Activated naive CD8-positive, alpha-beta T cell treated with anti-CD3 and anti-CD28 coated beads, Interleukin-2, amount 10 ng/mL, durations not matched to agents 7 days and 5 days (primary cell): ENCODE measurements around the gene CTLA4. TPM values are rescaled to one million over a fixed set of nuclear protein-coding genes. Genes with fewer than 3 reads are reported as not detected.

Source experiments
- ATAC-seq: fragments of 150-1000 bp; cut with Tn5 transposase; one replicate; pipeline ENCODE4 v1.10.0; 2021; ENCODE audit warnings: low read depth, moderate library complexity
- POLR2A ChIA-PET: fragments of 350-600 bp; sonication (Branson Sonifier 250); formaldehyde crosslinking; loops from one replicate; lab custom pipeline; 2021; ENCODE audit warnings: antibody characterized with exemption; lab: Charles Lee
- DNase-seq: peaks from one replicate; pipeline ENCODE4 v3.0.0; 2021
- H3K27ac Mint-ChIP-seq: one replicate; pipeline ENCODE4 v1.8.0; 2022; ENCODE audit warnings: mild to moderate bottlenecking, mixed read lengths
- H3K27me3 Mint-ChIP-seq: one replicate; pipeline ENCODE4 v1.8.0; 2022; ENCODE audit warnings: mild to moderate bottlenecking, moderate library complexity, mixed read lengths
- H3K36me3 Mint-ChIP-seq: one replicate; pipeline ENCODE4 v1.8.0; 2021; ENCODE audit warnings: mild to moderate bottlenecking, mixed read lengths
- H3K4me1 Mint-ChIP-seq: one replicate; pipeline ENCODE4 v1.8.0; 2021; ENCODE audit warnings: mixed read lengths
- H3K4me3 Mint-ChIP-seq: one replicate; pipeline ENCODE4 v1.8.0; 2022; ENCODE audit warnings: mild to moderate bottlenecking, moderate library complexity, mixed read lengths
- H3K9me3 Mint-ChIP-seq: one replicate; pipeline ENCODE4 v1.8.0; 2021; ENCODE audit warnings: mixed read lengths
- total RNA-seq, 2 experiments: library from RNA; stranded (reverse); gene quantifications; one replicate each; pipeline ENCODE4 v1.2.3, GENCODE V29; 2021

The CTLA4 gene
- total RNA-seq, 2 experiments from 2014 or later: 7.3 to 7.6 TPM

DNA sequence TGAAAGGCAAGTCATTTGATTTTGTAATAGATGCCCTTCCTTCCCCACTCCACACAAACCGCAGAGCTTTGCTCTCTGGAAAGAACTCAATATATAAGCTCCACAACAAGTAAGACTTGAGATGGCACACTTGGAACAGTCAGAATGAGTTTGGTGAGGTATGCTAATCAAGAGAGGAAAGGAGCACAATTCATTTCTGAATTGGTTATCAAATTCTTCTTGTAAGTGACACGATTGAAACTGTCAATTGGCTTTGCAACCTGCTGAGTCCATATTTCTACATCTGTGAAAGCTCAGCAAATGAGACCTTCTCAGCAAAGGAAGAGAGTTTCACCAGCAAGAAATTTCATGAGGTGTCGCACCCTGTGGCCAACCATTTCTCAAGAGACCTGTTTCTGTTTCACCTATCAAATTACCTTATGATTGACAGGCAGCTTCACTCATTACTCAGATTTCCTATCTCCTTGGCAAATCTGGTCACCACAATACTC, 19.1 kb downstream of the CTLA4 start:
- H3K4me3 Mint-ChIP-seq: no peak overlapping the region
- no peaks in the 10 kb centered on the region for H3K27me3 Mint-ChIP-seq
- peaks cover 19% of the 10 kb centered on the region for H3K4me1 Mint-ChIP-seq
- POLR2A ChIA-PET: interaction anchor here (1.3 to 1.7 kb wide), 2 partner anchors 14 to 26 kb away, joined by 3 read pairs; no protein-coding TSS in a partner anchor
- ATAC-seq (peak; percentile 35), DNase-seq (no peak)
- peaks cover 4% of the 10 kb centered on the region for H3K36me3 Mint-ChIP-seq
- H3K9me3 Mint-ChIP-seq: peaks cover 7% of the 10 kb centered on the region
- H3K27ac Mint-ChIP-seq: no peak overlapping the region

DNA sequence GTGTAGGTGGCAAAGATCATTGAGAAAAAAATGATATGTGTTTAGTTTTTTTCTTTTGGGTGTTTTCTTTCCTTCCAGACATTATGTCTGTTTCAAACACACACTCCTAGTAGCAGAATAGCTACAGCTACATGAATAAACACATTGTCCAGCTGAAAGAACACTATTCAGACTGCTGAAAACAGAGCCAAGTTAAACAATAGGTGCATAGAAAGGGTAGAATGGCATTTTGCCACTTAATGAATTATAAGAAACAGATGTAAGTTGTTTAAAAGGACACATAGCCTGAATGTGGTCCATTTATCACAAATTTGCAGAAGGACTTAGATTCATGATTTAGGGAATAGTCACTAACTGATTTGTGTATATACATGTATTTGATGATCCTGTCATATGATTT, 20.1 kb downstream of the CTLA4 start:
- Mint-ChIP-seq H3K9me3 (peaks cover 9% of the 10 kb centered on the region), H3K27ac (no peak overlapping the region), H3K4me3 (no peak overlapping the region), H3K27me3 (no peaks in the 10 kb centered on the region), H3K4me1 (peaks cover 25% of the 10 kb centered on the region), H3K36me3 (peaks cover 7% of the 10 kb centered on the region)
- DNase-seq (no peak), ATAC-seq (no peak)
- POLR2A ChIA-PET: interaction anchor here (1.7 kb wide), 1 partner anchor 13 kb away, joined by 3 read pairs; no protein-coding TSS in a partner anchor

DNA sequence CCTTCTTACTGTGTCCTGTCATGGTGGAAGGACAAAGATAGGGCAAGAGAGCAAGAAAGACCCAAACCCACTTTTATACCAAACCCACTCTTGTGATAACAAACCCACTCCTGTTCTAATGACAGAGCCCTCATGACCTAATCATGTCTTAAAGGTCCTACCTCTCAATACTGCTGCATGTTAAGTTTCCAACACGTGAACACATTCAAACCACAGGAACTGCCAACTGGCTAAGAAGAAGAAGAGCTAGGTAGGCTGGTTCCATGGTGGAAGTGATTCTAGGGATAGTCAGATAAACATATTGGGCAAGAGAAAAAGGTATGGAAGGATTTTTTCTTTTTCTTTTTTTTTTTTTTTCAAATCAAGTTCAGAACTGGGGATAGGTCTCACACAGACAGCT, 22.0 kb downstream of the CTLA4 start:
- peaks cover 35% of the 10 kb centered on the region for H3K4me1 Mint-ChIP-seq
- no peak overlapping the region for H3K27ac Mint-ChIP-seq
- ATAC-seq: no peak
- H3K9me3 Mint-ChIP-seq: peaks cover 9% of the 10 kb centered on the region
- no peak for DNase-seq
- POLR2A ChIA-PET: interaction anchor here (0.6 kb wide), 1 partner anchor 15 kb away, joined by 3 read pairs; no protein-coding TSS in a partner anchor
- no peak overlapping the region for H3K4me3 Mint-ChIP-seq
- H3K27me3 Mint-ChIP-seq: no peaks in the 10 kb centered on the region
- peaks cover 7% of the 10 kb centered on the region for H3K36me3 Mint-ChIP-seq

DNA sequence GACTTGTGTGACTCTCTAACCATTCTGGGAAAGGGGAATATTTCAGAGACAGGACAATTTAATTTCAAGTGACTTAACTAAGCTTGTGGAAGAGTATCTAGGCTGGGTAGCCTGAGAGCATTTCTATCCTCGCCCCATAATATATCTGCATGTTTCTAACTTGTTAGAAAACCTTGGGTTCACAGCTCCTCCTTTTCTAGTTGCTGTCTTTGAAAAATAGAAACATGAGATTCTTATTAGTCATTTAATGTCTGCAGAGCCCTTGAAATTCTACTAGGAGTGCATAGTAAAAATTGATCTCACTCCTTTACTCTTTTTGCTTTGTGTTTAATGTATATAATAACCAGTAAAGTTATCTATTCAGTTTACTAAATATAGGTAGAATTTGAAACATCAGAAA, 22.4 kb downstream of the CTLA4 start:
- Mint-ChIP-seq H3K27ac (no peak overlapping the region), H3K4me1 (peaks cover 35% of the 10 kb centered on the region), H3K4me3 (no peak overlapping the region), H3K36me3 (peaks cover 7% of the 10 kb centered on the region), H3K27me3 (no peaks in the 10 kb centered on the region), H3K9me3 (peaks cover 9% of the 10 kb centered on the region)
- no peak for ATAC-seq
- DNase-seq: no peak
- POLR2A ChIA-PET: no interaction called here

DNA sequence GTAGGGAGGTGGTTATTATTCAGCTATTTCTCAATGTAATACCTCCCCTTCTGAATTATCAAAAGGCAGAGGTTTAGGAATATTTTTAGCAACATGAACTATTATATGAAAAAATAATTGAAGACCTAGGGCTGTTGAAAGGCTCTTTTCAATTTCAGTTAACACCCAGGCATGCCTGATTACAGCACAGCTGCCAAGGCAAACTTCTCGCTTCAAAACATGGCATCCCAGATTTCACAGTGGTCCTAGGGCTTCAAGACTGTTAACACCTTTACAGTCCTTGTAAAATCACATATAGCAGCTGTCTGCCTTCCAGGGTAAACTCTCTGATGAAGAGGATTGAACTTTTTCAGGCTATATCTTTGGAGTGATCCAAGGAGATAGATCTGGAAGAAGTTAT, 23.2 kb downstream of the CTLA4 start:
- Mint-ChIP-seq H3K4me1 (peaks cover 35% of the 10 kb centered on the region), H3K9me3 (peaks cover 8% of the 10 kb centered on the region), H3K36me3 (peaks cover 9% of the 10 kb centered on the region), H3K4me3 (no peak overlapping the region), H3K27me3 (no peaks in the 10 kb centered on the region), H3K27ac (no peak overlapping the region)
- POLR2A ChIA-PET: interaction anchor here (0.9 kb wide), 1 partner anchor 19 kb away, joined by 3 read pairs; no protein-coding TSS in a partner anchor
- DNase-seq (no peak), ATAC-seq (no peak)

DNA sequence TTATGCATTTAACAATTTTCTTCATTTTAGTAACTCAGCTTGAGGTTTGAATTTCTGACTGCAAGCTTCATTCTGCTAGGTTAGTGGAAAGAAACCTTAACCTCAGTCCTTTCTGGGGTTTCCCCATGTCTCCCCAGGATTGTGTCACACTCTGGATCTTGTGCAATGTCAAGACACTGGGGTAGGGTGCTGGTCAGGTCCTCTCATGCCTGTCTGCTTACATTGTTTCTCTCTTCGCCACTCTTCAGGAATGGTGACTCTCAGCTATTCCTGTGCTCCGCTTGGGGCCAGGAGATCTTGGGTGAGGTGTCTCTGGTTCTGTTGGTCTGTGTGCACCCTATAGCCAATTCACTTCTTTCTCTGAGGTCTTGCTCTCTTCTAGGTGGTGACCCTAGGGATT, 23.9 kb downstream of the CTLA4 start:
- peaks cover 34% of the 10 kb centered on the region for H3K4me1 Mint-ChIP-seq
- H3K4me3 Mint-ChIP-seq: no peak overlapping the region

DNA sequence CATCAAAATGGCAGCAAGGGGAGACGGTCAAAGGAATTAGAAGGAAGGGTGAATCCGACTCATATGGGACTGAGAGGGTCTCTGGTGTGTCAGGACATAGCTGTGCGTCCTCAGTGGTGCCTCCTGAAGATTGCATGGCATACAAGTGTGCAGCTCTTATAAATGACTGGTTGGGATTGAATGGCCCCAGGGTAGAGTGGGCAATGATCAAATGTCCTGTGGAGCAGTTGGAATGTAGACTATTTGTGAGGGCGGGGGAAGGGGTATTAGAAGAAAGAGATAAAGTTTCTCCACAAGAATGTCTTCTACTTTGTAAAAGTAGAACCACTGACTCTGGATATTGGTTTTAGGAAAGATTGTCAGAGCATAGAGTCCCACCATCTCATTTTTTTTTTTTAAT, 24.6 kb downstream of the CTLA4 start:
- peaks cover 34% of the 10 kb centered on the region for H3K4me1 Mint-ChIP-seq
- no peaks in the 10 kb centered on the region for H3K27me3 Mint-ChIP-seq
- peaks cover 9% of the 10 kb centered on the region for H3K36me3 Mint-ChIP-seq
- H3K4me3 Mint-ChIP-seq: no peak overlapping the region
- POLR2A ChIA-PET: no interaction called here
- no peak overlapping the region for H3K27ac Mint-ChIP-seq
- ATAC-seq (no peak), DNase-seq (no peak)
- peaks cover 10% of the 10 kb centered on the region for H3K9me3 Mint-ChIP-seq

More for the DNA sequence above, 23.9 kb downstream of the CTLA4 start:
- peaks cover 7% of the 10 kb centered on the region for H3K9me3 Mint-ChIP-seq
- POLR2A ChIA-PET: interaction anchor here (0.9 kb wide), 1 partner anchor 20 kb away, joined by 3 read pairs; no protein-coding TSS in a partner anchor
- peak; percentile 81 for ATAC-seq
- H3K27me3 Mint-ChIP-seq: no peaks in the 10 kb centered on the region
- DNase-seq: no peak
- peaks cover 11% of the 10 kb centered on the region for H3K36me3 Mint-ChIP-seq
- no peak overlapping the region for H3K27ac Mint-ChIP-seq

DNA sequence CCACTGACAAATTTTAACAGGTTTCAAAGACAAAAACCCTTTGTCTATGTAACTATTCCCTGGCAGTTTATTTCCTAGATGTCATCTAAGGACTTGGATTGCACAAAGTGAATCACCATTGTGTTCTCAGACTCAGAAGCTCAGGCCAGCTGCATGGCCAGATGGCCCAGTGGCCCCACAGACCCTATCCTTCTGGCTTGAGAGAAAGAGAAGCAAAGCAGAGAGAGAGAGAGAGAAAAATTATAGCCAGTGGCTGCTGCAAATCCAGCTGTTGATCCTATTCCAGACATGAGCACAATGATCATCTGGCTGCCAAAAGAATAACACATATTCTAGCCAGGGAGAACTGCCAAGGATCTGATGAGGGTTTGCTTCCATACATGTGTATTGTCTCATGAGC, 25.8 kb downstream of the CTLA4 start:
- ATAC-seq (no peak), DNase-seq (no peak)
- Mint-ChIP-seq H3K36me3 (peaks cover 9% of the 10 kb centered on the region), H3K4me3 (no peak overlapping the region), H3K9me3 (peaks cover 8% of the 10 kb centered on the region), H3K27me3 (no peaks in the 10 kb centered on the region), H3K27ac (no peak overlapping the region), H3K4me1 (peaks cover 34% of the 10 kb centered on the region)
- POLR2A ChIA-PET: no interaction called here

DNA sequence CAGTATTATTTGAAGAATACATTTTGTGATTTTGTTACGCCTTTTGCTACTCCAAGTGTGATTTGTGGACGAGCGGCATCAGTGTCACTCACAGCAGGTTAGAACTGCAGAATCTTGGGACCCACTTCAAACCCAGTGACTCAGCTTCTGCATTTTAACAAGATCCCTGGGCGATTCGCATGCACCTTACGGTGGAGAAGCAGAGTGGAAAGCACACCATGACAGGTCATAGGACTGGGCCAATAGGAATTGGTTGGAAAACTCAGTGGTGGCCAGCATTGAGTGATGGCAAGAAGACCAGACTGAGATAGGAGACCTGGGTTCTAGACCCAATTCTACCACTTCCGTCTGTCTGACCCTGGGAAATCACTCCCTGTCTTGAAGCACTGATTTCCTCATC, 26.3 kb downstream of the CTLA4 start:
- Mint-ChIP-seq H3K27ac (peak overlapping the region; percentile 53), H3K9me3 (peaks cover 7% of the 10 kb centered on the region), H3K27me3 (no peaks in the 10 kb centered on the region), H3K4me3 (no peak overlapping the region), H3K36me3 (peaks cover 9% of the 10 kb centered on the region), H3K4me1 (peaks cover 33% of the 10 kb centered on the region)
- DNase-seq (no peak), ATAC-seq (no peak)
- POLR2A ChIA-PET: no interaction called here

DNA sequence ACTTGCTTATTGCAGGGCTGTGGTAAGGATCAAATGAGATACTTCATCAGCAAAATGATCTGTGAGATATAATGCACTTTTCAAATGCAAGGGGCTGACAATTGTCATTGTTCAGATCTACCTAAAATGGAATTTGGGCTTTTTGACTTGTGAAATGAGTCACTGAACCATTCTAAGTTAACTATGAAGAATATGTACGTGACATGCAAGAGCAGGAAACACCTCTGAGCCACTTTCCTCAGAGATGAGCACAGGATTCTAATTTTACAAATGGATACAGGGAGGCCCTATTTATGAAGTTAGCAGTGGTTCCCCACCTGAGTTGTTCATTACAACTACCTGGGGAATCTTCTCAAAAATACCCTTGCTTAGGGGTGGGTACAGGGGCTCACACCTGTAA, 26.7 kb downstream of the CTLA4 start:
- POLR2A ChIA-PET: no interaction called here
- Mint-ChIP-seq H3K9me3 (peaks cover 7% of the 10 kb centered on the region), H3K36me3 (peaks cover 9% of the 10 kb centered on the region), H3K27me3 (no peaks in the 10 kb centered on the region), H3K27ac (peak overlapping the region; percentile 53), H3K4me3 (no peak overlapping the region), H3K4me1 (peaks cover 33% of the 10 kb centered on the region)
- DNase-seq (no peak), ATAC-seq (peak; percentile 59)

DNA sequence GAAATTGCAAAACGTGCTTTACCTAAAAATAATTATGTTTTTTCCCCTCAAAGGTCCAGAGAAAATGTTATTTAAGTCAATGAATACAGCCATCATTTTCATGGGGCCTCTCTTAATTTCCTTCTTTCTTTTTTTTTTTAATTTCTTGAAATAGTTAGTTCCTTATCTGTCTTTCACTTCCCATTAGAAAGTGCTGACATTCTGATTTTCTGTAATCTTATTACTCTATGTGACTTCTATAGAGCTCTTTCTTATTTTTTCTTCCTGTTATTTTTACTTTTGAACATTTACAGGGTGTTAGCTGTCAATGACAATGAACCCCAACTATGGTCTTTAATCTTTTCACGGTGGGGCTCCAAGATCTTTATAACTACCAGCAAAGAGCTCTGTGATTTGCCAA, 30.0 kb downstream of the CTLA4 start:
- H3K9me3 Mint-ChIP-seq: peaks cover 15% of the 10 kb centered on the region
- peaks cover 20% of the 10 kb centered on the region for H3K36me3 Mint-ChIP-seq
- POLR2A ChIA-PET: no interaction called here
- no peak overlapping the region for H3K27ac Mint-ChIP-seq
- no peak for ATAC-seq
- H3K4me3 Mint-ChIP-seq: no peak overlapping the region
- DNase-seq: no peak
- H3K27me3 Mint-ChIP-seq: no peaks in the 10 kb centered on the region
- H3K4me1 Mint-ChIP-seq: peaks cover 18% of the 10 kb centered on the region

DNA sequence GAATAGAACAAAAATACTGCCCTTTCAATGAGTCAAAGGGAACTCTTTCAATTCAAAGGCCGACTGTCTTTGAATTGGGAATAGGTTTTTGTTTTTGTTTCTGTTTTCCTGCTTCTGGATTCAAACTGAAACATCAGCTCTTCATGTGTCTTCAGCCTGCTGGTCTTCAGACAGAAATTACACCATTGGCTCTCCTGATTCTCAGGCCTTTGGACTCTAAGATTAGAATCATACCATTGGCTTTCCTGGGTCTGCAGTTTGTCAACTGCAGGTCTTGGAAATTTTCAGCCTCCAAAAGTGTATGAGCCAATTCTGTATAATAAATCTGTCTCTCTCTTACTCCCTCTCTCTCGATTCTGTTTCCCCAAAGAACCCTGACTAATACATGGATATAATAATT, 31.1 kb downstream of the CTLA4 start:
- H3K27me3 Mint-ChIP-seq: no peaks in the 10 kb centered on the region
- peaks cover 16% of the 10 kb centered on the region for H3K9me3 Mint-ChIP-seq
- no peak overlapping the region for H3K4me3 Mint-ChIP-seq
- H3K4me1 Mint-ChIP-seq: peaks cover 16% of the 10 kb centered on the region
- no peak overlapping the region for H3K27ac Mint-ChIP-seq
- DNase-seq: no peak
- ATAC-seq: no peak
- POLR2A ChIA-PET: no interaction called here
- peaks cover 20% of the 10 kb centered on the region for H3K36me3 Mint-ChIP-seq

DNA sequence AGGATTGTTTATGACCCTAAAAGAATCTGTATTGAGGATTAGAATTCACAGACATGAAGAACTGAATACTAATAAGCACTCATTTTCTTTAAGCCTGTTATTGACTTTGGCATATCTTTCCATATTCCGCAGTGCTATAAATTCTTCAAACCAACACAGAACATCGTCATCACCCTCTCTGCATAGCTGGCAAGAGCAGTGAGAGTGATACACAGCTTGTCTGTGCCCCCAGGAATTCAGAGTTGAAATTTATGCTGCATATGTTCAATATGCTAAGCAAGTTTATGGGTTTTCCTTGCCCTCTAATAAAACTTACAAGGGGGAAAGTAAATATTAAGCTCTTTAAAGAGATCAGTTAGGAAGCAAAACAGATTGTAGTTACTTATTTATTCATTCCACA, 32.7 kb downstream of the CTLA4 start:
- DNase-seq (no peak), ATAC-seq (no peak)
- Mint-ChIP-seq H3K4me3 (no peak overlapping the region), H3K27ac (no peak overlapping the region), H3K4me1 (peaks cover 7% of the 10 kb centered on the region), H3K36me3 (peaks cover 22% of the 10 kb centered on the region), H3K9me3 (peaks cover 17% of the 10 kb centered on the region), H3K27me3 (no peaks in the 10 kb centered on the region)
- POLR2A ChIA-PET: interaction anchor here (1.6 kb wide), 1 partner anchor 13 kb away, joined by 3 read pairs; no protein-coding TSS in a partner anchor

DNA sequence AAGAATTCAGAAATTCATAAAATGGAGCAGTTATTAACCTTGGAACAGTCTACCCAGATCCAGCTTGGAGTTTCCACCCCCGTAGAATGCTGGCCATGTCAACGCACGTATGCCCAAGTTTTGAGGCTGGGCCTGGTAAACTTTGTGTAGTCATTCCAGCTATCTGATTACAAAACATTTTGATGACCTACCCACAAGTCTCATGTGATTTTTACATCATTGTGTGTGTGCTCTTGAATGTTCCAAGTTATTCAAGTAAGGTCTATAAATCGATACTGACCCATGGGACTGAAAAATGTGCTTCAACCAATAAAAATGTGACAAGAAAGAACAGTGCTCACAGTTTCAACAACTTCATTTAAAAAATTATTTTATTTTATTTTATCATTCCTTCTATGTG, 36.5 kb downstream of the CTLA4 start:
- no peak overlapping the region for H3K4me3 Mint-ChIP-seq
- H3K9me3 Mint-ChIP-seq: peaks cover 16% of the 10 kb centered on the region
- H3K4me1 Mint-ChIP-seq: peaks cover 2% of the 10 kb centered on the region
- DNase-seq (no peak), ATAC-seq (no peak)
- peaks cover 18% of the 10 kb centered on the region for H3K36me3 Mint-ChIP-seq
- POLR2A ChIA-PET: interaction anchor here (1.0 kb wide), 1 partner anchor 43 kb away, joined by 3 read pairs; no protein-coding TSS in a partner anchor
- H3K27me3 Mint-ChIP-seq: no peaks in the 10 kb centered on the region
- no peak overlapping the region for H3K27ac Mint-ChIP-seq
